Stomach smooth muscle (tissue), 2 donors: ENCODE results near the gene CLDN1.

Experiments used
- H3K27ac ChIP-seq: one replicate; pipeline ENCODE4 v1.7.0; 2013; ENCODE audit warnings: mild to moderate bottlenecking, low read length, inconsistent platforms
- H3K27me3 ChIP-seq, 2 donors: one replicate each; pipeline ENCODE4 v1.7.0; 2013; ENCODE audit warnings: low read length in 2 of 2; ENCODE audit not compliant: insufficient read depth in 2 of 2, control insufficient read depth in 1 of 2
- H3K36me3 ChIP-seq, 2 donors: one replicate each; pipeline ENCODE4 v1.7.0; 2013; ENCODE audit warnings: low read length in 2 of 2; ENCODE audit not compliant: control insufficient read depth in 2 of 2, insufficient read depth in 2 of 2
- H3K4me1 ChIP-seq: one replicate; pipeline ENCODE4 v1.7.0; 2013; ENCODE audit warnings: low read length; ENCODE audit not compliant: control insufficient read depth, insufficient read depth
- H3K4me3 ChIP-seq, 2 donors: one replicate each; pipeline ENCODE4 v1.7.0; 2013; ENCODE audit warnings: low read length in 2 of 2
- H3K9ac ChIP-seq, 2 donors: one replicate each; pipeline ENCODE4 v1.7.0; 2013; ENCODE audit warnings: low read length in 2 of 2, mild to moderate bottlenecking in 1 of 2
- H3K9me3 ChIP-seq, 2 donors: one replicate each; pipeline ENCODE4 v1.7.0; 2013; ENCODE audit warnings: low read length in 2 of 2; ENCODE audit not compliant: control insufficient read depth in 2 of 2
- donor health status: healthy.
- donor health status: Pancreatic carcinoma.

CLDN1 gene

GRCh38 chr3:190356246-190356645, 34.0 kb upstream of the CLDN1 start:
- H3K27ac ChIP-seq, result no peak overlapping the region
- no peaks in the 10 kb centered on the region for H3K4me1 ChIP-seq
- no peak overlapping the region for H3K9ac ChIP-seq
- H3K9me3 ChIP-seq, result no peaks in the 10 kb centered on the region
- no peaks in the 10 kb centered on the region for H3K36me3 ChIP-seq
- no peaks in the 10 kb centered on the region for H3K27me3 ChIP-seq
- H3K4me3 ChIP-seq, result no peak overlapping the region

- H3K9ac ChIP-seq, result no peak overlapping the region
- H3K36me3 ChIP-seq, result no peaks in the 10 kb centered on the region
- peaks cover 0 to 4% of the 10 kb centered on the region in 2 donors for H3K9me3 ChIP-seq
- no peaks in the 10 kb centered on the region for H3K4me1 ChIP-seq
- H3K4me3 ChIP-seq, result no peak overlapping the region
- H3K27ac ChIP-seq, result no peak overlapping the region
- H3K27me3 ChIP-seq, result no peaks in the 10 kb centered on the region
Observed at GRCh38 chr3:190352861-190353457, 30.7 kb upstream of the CLDN1 start.

GRCh38 chr3:190346541-190346940, 24.3 kb upstream of the CLDN1 start:
- no peaks in the 10 kb centered on the region for H3K27me3 ChIP-seq
- H3K27ac ChIP-seq, result no peak overlapping the region
- H3K36me3 ChIP-seq, result no peaks in the 10 kb centered on the region
- H3K9me3 ChIP-seq, result peaks cover 0 to 4% of the 10 kb centered on the region in 2 donors
- no peaks in the 10 kb centered on the region for H3K4me1 ChIP-seq
- no peak overlapping the region for H3K9ac ChIP-seq
- no peak overlapping the region for H3K4me3 ChIP-seq

- no peak overlapping the region for H3K27ac ChIP-seq
- no peaks in the 10 kb centered on the region for H3K4me1 ChIP-seq
- H3K9me3 ChIP-seq, result peaks cover 0 to 4% of the 10 kb centered on the region in 2 donors
- no peaks in the 10 kb centered on the region for H3K36me3 ChIP-seq
- H3K27me3 ChIP-seq, result no peaks in the 10 kb centered on the region
- no peak overlapping the region for H3K9ac ChIP-seq
- H3K4me3 ChIP-seq, result no peak overlapping the region
Observed at GRCh38 chr3:190345878-190346277, 23.6 kb upstream of the CLDN1 start.

GRCh38 chr3:190345027-190345821, 23.0 kb upstream of the CLDN1 start:
- Histone ChIP-seq H3K27ac (no peak overlapping the region), H3K4me3 (no peak overlapping the region), H3K36me3 (no peaks in the 10 kb centered on the region), H3K9me3 (peaks cover 0 to 4% of the 10 kb centered on the region in 2 donors), H3K4me1 (no peaks in the 10 kb centered on the region), H3K9ac (no peak overlapping the region), H3K27me3 (no peaks in the 10 kb centered on the region)

GRCh38 chr3:190340071-190340470, 17.8 kb upstream of the CLDN1 start:
- Histone ChIP-seq H3K4me1 (no peaks in the 10 kb centered on the region), H3K36me3 (no peaks in the 10 kb centered on the region), H3K27me3 (no peaks in the 10 kb centered on the region), H3K27ac (no peak overlapping the region), H3K9ac (no peak overlapping the region), H3K4me3 (no peak overlapping the region), H3K9me3 (no peaks in the 10 kb centered on the region)

GRCh38 chr3:190339130-190339529, 16.9 kb upstream of the CLDN1 start:
- Histone ChIP-seq H3K4me1 (no peaks in the 10 kb centered on the region), H3K36me3 (no peaks in the 10 kb centered on the region), H3K4me3 (no peak overlapping the region), H3K27ac (no peak overlapping the region), H3K9ac (no peak overlapping the region), H3K9me3 (no peaks in the 10 kb centered on the region), H3K27me3 (no peaks in the 10 kb centered on the region)

GRCh38 chr3:190338717-190339116, 16.5 kb upstream of the CLDN1 start:
- no peak overlapping the region for H3K4me3 ChIP-seq
- no peak overlapping the region for H3K27ac ChIP-seq
- H3K36me3 ChIP-seq, result no peaks in the 10 kb centered on the region
- no peaks in the 10 kb centered on the region for H3K9me3 ChIP-seq
- no peaks in the 10 kb centered on the region for H3K27me3 ChIP-seq
- H3K4me1 ChIP-seq, result no peaks in the 10 kb centered on the region
- no peak overlapping the region for H3K9ac ChIP-seq

GRCh38 chr3:190337301-190337700, 15.1 kb upstream of the CLDN1 start:
- Histone ChIP-seq H3K4me1 (no peaks in the 10 kb centered on the region), H3K9ac (no peak overlapping the region), H3K4me3 (no peak overlapping the region), H3K27me3 (no peaks in the 10 kb centered on the region), H3K9me3 (no peaks in the 10 kb centered on the region), H3K27ac (no peak overlapping the region), H3K36me3 (no peaks in the 10 kb centered on the region)

- H3K9ac ChIP-seq, result no peak overlapping the region
- no peak overlapping the region for H3K4me3 ChIP-seq
- H3K9me3 ChIP-seq, result no peaks in the 10 kb centered on the region
- no peaks in the 10 kb centered on the region for H3K36me3 ChIP-seq
- no peaks in the 10 kb centered on the region for H3K27me3 ChIP-seq
- no peaks in the 10 kb centered on the region for H3K4me1 ChIP-seq
- no peak overlapping the region for H3K27ac ChIP-seq
Observed at GRCh38 chr3:190336516-190337189, 14.4 kb upstream of the CLDN1 start.

- H3K4me3 ChIP-seq, result no peak overlapping the region
- no peaks in the 10 kb centered on the region for H3K27me3 ChIP-seq
- no peak overlapping the region for H3K9ac ChIP-seq
- H3K9me3 ChIP-seq, result no peaks in the 10 kb centered on the region
- no peaks in the 10 kb centered on the region for H3K36me3 ChIP-seq
- H3K4me1 ChIP-seq, result no peaks in the 10 kb centered on the region
- no peak overlapping the region for H3K27ac ChIP-seq
Observed at GRCh38 chr3:190333961-190334360, 11.7 kb upstream of the CLDN1 start.
